ENCODE data around the gene TBC1D9B. TPM values are rescaled to one million over a fixed set of nuclear protein-coding genes. Genes with fewer than 3 reads are reported as not detected.

Gene TBC1D9B
- total and polyA plus RNA-seq, 2 of the 13 experiments (the other 11 are each of a cell fraction or from before 2014, with no cell fraction given): 35.0 to 50.0 TPM

GRCh38 chr5:179914032-179914755 is 6.5 kb upstream of the TBC1D9B start (continued):
- TF ChIP-seq, protein P1, sequence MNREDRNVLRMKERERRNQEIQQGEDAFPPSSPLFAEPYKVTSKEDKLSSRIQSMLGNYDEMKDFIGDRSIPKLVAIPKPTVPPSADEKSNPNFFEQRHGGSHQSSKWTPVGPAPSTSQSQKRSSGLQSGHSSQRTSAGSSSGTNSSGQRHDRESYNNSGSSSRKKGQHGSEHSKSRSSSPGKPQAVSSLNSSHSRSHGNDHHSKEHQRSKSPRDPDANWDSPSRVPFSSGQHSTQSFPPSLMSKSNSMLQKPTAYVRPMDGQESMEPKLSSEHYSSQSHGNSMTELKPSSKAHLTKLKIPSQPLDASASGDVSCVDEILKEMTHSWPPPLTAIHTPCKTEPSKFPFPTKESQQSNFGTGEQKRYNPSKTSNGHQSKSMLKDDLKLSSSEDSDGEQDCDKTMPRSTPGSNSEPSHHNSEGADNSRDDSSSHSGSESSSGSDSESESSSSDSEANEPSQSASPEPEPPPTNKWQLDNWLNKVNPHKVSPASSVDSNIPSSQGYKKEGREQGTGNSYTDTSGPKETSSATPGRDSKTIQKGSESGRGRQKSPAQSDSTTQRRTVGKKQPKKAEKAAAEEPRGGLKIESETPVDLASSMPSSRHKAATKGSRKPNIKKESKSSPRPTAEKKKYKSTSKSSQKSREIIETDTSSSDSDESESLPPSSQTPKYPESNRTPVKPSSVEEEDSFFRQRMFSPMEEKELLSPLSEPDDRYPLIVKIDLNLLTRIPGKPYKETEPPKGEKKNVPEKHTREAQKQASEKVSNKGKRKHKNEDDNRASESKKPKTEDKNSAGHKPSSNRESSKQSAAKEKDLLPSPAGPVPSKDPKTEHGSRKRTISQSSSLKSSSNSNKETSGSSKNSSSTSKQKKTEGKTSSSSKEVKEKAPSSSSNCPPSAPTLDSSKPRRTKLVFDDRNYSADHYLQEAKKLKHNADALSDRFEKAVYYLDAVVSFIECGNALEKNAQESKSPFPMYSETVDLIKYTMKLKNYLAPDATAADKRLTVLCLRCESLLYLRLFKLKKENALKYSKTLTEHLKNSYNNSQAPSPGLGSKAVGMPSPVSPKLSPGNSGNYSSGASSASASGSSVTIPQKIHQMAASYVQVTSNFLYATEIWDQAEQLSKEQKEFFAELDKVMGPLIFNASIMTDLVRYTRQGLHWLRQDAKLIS (CRISPR knock-in tag; IDR thresholded peaks at IDR 0.05): no peak
- TF ChIP-seq CBX5 (CRISPR knock-in tag; IDR thresholded peaks at IDR 0.05; ENCODE audit: borderline replicate concordance): peak; percentile 36; the same call in 1 of the 2 replicates
- no peak for TF ChIP-seq KLF13 (CRISPR knock-in tag; IDR thresholded peaks at IDR 0.05)
- no peak for TF ChIP-seq ZNF878 (CRISPR knock-in tag; IDR thresholded peaks at IDR 0.05)
- TF ChIP-seq IRF2 (CRISPR knock-in tag; IDR thresholded peaks at IDR 0.05): 0 out of 2 replicates have a peak, but pooled peaks have one; percentile 27
- no peak for TF ChIP-seq RBFOX2 (IDR thresholded peaks at IDR 0.05; ENCODE audit: low read depth, low read length)
- TF ChIP-seq, protein P2, sequence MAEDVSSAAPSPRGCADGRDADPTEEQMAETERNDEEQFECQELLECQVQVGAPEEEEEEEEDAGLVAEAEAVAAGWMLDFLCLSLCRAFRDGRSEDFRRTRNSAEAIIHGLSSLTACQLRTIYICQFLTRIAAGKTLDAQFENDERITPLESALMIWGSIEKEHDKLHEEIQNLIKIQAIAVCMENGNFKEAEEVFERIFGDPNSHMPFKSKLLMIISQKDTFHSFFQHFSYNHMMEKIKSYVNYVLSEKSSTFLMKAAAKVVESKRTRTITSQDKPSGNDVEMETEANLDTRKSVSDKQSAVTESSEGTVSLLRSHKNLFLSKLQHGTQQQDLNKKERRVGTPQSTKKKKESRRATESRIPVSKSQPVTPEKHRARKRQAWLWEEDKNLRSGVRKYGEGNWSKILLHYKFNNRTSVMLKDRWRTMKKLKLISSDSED (CRISPR knock-in tag; IDR thresholded peaks at IDR 0.05): no peak
- 0 out of 2 replicates have a peak, but pooled peaks have one; percentile 26 for TF ChIP-seq MIXL1 (CRISPR knock-in tag; IDR thresholded peaks at IDR 0.05)
- no peak for TF ChIP-seq SMARCE1 (IDR thresholded peaks at IDR 0.05; ENCODE audit: borderline replicate concordance)
- TF ChIP-seq ZNF225 (CRISPR knock-in tag; IDR thresholded peaks at IDR 0.05): no peak
- TF ChIP-seq ZNF576 (CRISPR knock-in tag; IDR thresholded peaks at IDR 0.05): no peak
- no peak for TF ChIP-seq FOXM1 (CRISPR knock-in tag; IDR thresholded peaks at IDR 0.05)
- TF ChIP-seq, protein P3, sequence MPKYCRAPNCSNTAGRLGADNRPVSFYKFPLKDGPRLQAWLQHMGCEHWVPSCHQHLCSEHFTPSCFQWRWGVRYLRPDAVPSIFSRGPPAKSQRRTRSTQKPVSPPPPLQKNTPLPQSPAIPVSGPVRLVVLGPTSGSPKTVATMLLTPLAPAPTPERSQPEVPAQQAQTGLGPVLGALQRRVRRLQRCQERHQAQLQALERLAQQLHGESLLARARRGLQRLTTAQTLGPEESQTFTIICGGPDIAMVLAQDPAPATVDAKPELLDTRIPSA (CRISPR knock-in tag; IDR thresholded peaks at IDR 0.05; ENCODE audit: borderline replicate concordance): no peak
- TF ChIP-seq FOXA3 (CRISPR knock-in tag; IDR thresholded peaks at IDR 0.05): peak; percentile 83
- no peak for TF ChIP-seq GATAD2A (CRISPR knock-in tag; IDR thresholded peaks at IDR 0.05)
- TF ChIP-seq GABPB1 (CRISPR knock-in tag; IDR thresholded peaks at IDR 0.05): peak; percentile 77
- no peak for TF ChIP-seq CBX2 (IDR thresholded peaks at IDR 0.05; ENCODE audit: low read depth, low read length)
- no peak for TF ChIP-seq CBX2 (CRISPR knock-in tag; IDR thresholded peaks at IDR 0.05; ENCODE audit: low read depth)
- TF ChIP-seq HNRNPK (IDR thresholded peaks at IDR 0.05; ENCODE audit: low read depth, low read length, poor library complexity, severe bottlenecking): no peak
- TF ChIP-seq ELF3 (CRISPR knock-in tag; IDR thresholded peaks at IDR 0.05): peak; percentile 64
- TF ChIP-seq, protein P4, sequence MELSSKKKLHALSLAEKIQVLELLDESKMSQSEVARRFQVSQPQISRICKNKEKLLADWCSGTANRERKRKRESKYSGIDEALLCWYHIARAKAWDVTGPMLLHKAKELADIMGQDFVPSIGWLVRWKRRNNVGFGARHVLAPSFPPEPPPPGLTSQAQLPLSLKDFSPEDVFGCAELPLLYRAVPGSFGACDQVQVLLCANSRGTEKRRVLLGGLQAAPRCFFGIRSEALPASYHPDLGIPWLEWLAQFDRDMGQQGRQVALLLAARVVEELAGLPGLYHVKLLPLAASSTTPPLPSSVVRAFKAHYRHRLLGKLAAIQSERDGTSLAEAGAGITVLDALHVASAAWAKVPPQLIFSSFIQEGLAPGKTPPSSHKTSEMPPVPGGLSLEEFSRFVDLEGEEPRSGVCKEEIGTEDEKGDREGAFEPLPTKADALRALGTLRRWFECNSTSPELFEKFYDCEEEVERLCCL (CRISPR knock-in tag; IDR thresholded peaks at IDR 0.05; ENCODE audit: borderline replicate concordance): no peak
- no peak for TF ChIP-seq SKI (IDR thresholded peaks at IDR 0.05; ENCODE audit: partially characterized antibody)
- TF ChIP-seq CHD2 (IDR thresholded peaks at IDR 0.05; ENCODE audit: low read depth, low read length): no peak
- no peak for TF ChIP-seq ZSCAN9 (CRISPR knock-in tag; IDR thresholded peaks at IDR 0.05; ENCODE audit: borderline replicate concordance)
- TF ChIP-seq STAG1 (CRISPR knock-in tag; IDR thresholded peaks at IDR 0.05): no peak
- TF ChIP-seq ZBTB42 (CRISPR knock-in tag; IDR thresholded peaks at IDR 0.05): no peak

All from HepG2 (cell line).